HCT116 (cell line): ENCODE results near the gene NLRP8. TPM values are rescaled to one million over a fixed set of nuclear protein-coding genes. Genes with fewer than 3 reads are reported as not detected.

Source experiments
- ATAC-seq: fragments of 200-7000 bp; cut with Tn5 transposase; 2 replicates; pipeline ENCODE4 v1.9.1; 2020; ENCODE audit warnings: mild to moderate bottlenecking, moderate library complexity
- BruUV-seq: library from RNA; stranded (reverse); fragments of 400-500 nt; replicated peaks from 2 replicates; lab custom pipeline; 2021; lab: Mats Ljungman, UMichigan
- CTCF ChIA-PET: fragments of 300-600 bp; sonication (Branson Sonifier 250); formaldehyde crosslinking; loops from one replicate; lab custom pipeline; 2021; ENCODE audit warnings: antibody characterized with exemption; lab: Charles Lee
- POLR2A ChIA-PET: fragments of 300-600, 350-600 bp; sonication (Branson Sonifier 250); formaldehyde crosslinking; loops from one replicate; lab custom pipeline; 2021; ENCODE audit warnings: antibody characterized with exemption; lab: Charles Lee
- RAD21 ChIA-PET, 2 experiments: fragments of 300-600 bp; sonication (Branson Sonifier 250); formaldehyde crosslinking; loops; one replicate each; lab custom pipeline; 2023; ENCODE audit warnings: low total read pairs in 2 of 2; ENCODE audit not compliant: uncharacterized antibody in 2 of 2, unreplicated experiment in 2 of 2, low non-redundant PET in 1 of 2; lab: Charles Lee
- DNase-seq: peaks from one replicate; pipeline ENCODE4 v3.0.0-alpha.2; 2010; ENCODE audit warnings: low read depth, low spot score
- H2AFZ ChIP-seq: fragments of 200-600 bp; shearing (Covaris generic), sonication (generic); 2 replicates; pipeline ENCODE4 v1.6.1; 2017; ENCODE audit warnings: low read depth, mixed run types, mixed read lengths, antibody characterized with exemption, low read length; ENCODE audit not compliant: poor library complexity, severe bottlenecking
- H3K27ac ChIP-seq: 2 replicates; pipeline ENCODE4 v1.5.1; 2012; ENCODE audit warnings: low read depth, low read length
- H3K27me3 ChIP-seq: fragments of 200-600 bp; sonication (generic); 2 replicates; pipeline ENCODE4 v1.6.1; 2016; ENCODE audit warnings: mixed run types, low read length, mixed read lengths; ENCODE audit not compliant: insufficient read depth
- H3K36me3 ChIP-seq, 2 experiments: fragments of 200-500 bp in 1 of 2; fragments of 200-600 bp in 1 of 2; sonication (Bioruptor generic) in 1 of 2; sonication (generic) in 1 of 2; 2 replicates each; pipeline versions ENCODE4 v1.5.1 to v1.6.1; 2014 to 2016; ENCODE audit warnings: low read length in 2 of 2, inconsistent platforms in 1 of 2, mixed read lengths in 1 of 2, mixed run types in 1 of 2; ENCODE audit not compliant: insufficient read depth in 2 of 2, control insufficient read depth in 1 of 2
- H3K4me1 ChIP-seq, 2 experiments: fragments of 200-600 bp in 1 of 2; sonication (generic) in 1 of 2; 2 replicates each; pipeline versions ENCODE4 v1.5.1 to v1.6.1; 2012 to 2017; ENCODE audit warnings: low read length in 2 of 2, inconsistent platforms in 1 of 2, mild to moderate bottlenecking in 1 of 2, mixed read lengths in 1 of 2, mixed run types in 1 of 2, moderate library complexity in 1 of 2; ENCODE audit not compliant: insufficient read depth in 2 of 2, control insufficient read depth in 1 of 2
- H3K4me2 ChIP-seq: fragments of 200-600 bp; sonication (generic); 2 replicates; pipeline ENCODE4 v1.6.1; 2017; ENCODE audit warnings: mixed run types, low read length, mixed read lengths
- H3K4me3 ChIP-seq, 2 experiments: fragments of 200-600 bp in 1 of 2; sonication (generic) in 1 of 2; replicated peaks in 1 of 2; 2 replicates each; pipeline ENCODE4 v1.5.1; 2011 to 2016; ENCODE audit warnings: low read length in 2 of 2, control low read depth in 1 of 2, low read depth in 1 of 2, mild to moderate bottlenecking in 1 of 2, mixed read lengths in 1 of 2, mixed run types in 1 of 2
- H3K79me2 ChIP-seq: fragments of 200-600 bp; sonication (generic); 2 replicates; pipeline ENCODE4 v1.6.1; 2017; ENCODE audit warnings: mild to moderate bottlenecking, mixed run types, low read length, moderate library complexity, mixed read lengths; ENCODE audit not compliant: insufficient read depth
- H3K9ac ChIP-seq: fragments of 200-600 bp; sonication (generic); 2 replicates; pipeline ENCODE4 v1.6.1; 2016; ENCODE audit warnings: low read length, mixed read lengths
- H3K9me2 ChIP-seq: fragments of 200-600 bp; sonication (generic), shearing (Covaris generic); 2 replicates; pipeline ENCODE4 v1.6.1; 2017; ENCODE audit warnings: mixed run types, mild to moderate bottlenecking, moderate library complexity; ENCODE audit not compliant: insufficient read depth
- H3K9me3 ChIP-seq, 2 experiments: fragments of 200-500 bp in 1 of 2; fragments of 200-600 bp in 1 of 2; sonication (Bioruptor generic) in 1 of 2; sonication (generic) in 1 of 2; 2 replicates each; pipeline ENCODE4 v1.6.1; 2014 to 2017; ENCODE audit warnings: low read length in 2 of 2, mixed read lengths in 2 of 2, inconsistent platforms in 1 of 2, low read depth in 1 of 2, mild to moderate bottlenecking in 1 of 2, mixed run types in 1 of 2, moderate library complexity in 1 of 2; ENCODE audit not compliant: control insufficient read depth in 1 of 2, insufficient read depth in 1 of 2
- H4K20me1 ChIP-seq: fragments of 200-600 bp; sonication (generic), shearing (Covaris generic); 2 replicates; pipeline ENCODE4 v1.6.1; 2017; ENCODE audit warnings: mixed run types, mild to moderate bottlenecking, moderate library complexity; ENCODE audit not compliant: insufficient read depth
- CBX3 ChIP-seq: IDR thresholded peaks from 2 replicates; pipeline ENCODE4 v1.6.1; 2012; ENCODE audit warnings: low read depth
- EGR1 ChIP-seq: IDR thresholded peaks from 2 replicates; pipeline ENCODE4 v1.6.1; 2012; ENCODE audit warnings: low read depth
- EZH2 ChIP-seq: fragments of 200-600 bp; sonication (generic); IDR thresholded peaks from 2 replicates; pipeline ENCODE4 v1.6.1; 2017; ENCODE audit warnings: antibody characterized with exemption, mixed run types
- EZH2phosphoT487 ChIP-seq: fragments of 200-600 bp; IDR thresholded peaks from 2 replicates; pipeline ENCODE4 v1.6.1; 2018; ENCODE audit warnings: antibody characterized with exemption, borderline replicate concordance
- JUND ChIP-seq: IDR thresholded peaks from 2 replicates; pipeline ENCODE4 v1.6.1; 2012
- POLR2AphosphoS5 ChIP-seq: IDR thresholded peaks from 2 replicates; pipeline ENCODE4 v1.6.1; 2011; ENCODE audit warnings: mild to moderate bottlenecking, low read depth, low read length, moderate library complexity
- RAD21 ChIP-seq: IDR thresholded peaks from 2 replicates; pipeline ENCODE4 v1.6.1; 2012; ENCODE audit warnings: low read depth, mild to moderate bottlenecking
- REST ChIP-seq: IDR thresholded peaks from 2 replicates; pipeline ENCODE4 v1.6.1; 2012; ENCODE audit warnings: low read depth
- SIN3A ChIP-seq: IDR thresholded peaks from 2 replicates; pipeline ENCODE4 v1.6.1; 2012; ENCODE audit warnings: low read depth
- SP1 ChIP-seq: IDR thresholded peaks from 2 replicates; pipeline ENCODE4 v1.6.1; 2012; ENCODE audit warnings: low read depth
- SRF ChIP-seq: IDR thresholded peaks from 2 replicates; pipeline ENCODE4 v1.6.1; 2012; ENCODE audit warnings: low read depth
- TCF7L2 ChIP-seq: IDR thresholded peaks from 2 replicates; pipeline ENCODE4 v1.7.0; 2011; ENCODE audit warnings: borderline replicate concordance, inconsistent platforms; ENCODE audit not compliant: insufficient read depth, insufficient read length; ENCODE audit errors: extremely low read depth
- ZBTB33 ChIP-seq: IDR thresholded peaks from 2 replicates; pipeline ENCODE4 v1.6.1; 2011; ENCODE audit warnings: mild to moderate bottlenecking, low read length, moderate library complexity; ENCODE audit not compliant: insufficient replicate concordance; ENCODE audit errors: extremely low read depth
- ZFX ChIP-seq: fragments of 450-650 bp; IDR thresholded peaks from 2 replicates; pipeline ENCODE4 v1.6.1; 2017
- ZNF274 ChIP-seq: fragments of 200-500 bp; sonication (Bioruptor generic); IDR thresholded peaks from 2 replicates; pipeline ENCODE4 v1.6.1; 2014; ENCODE audit warnings: mild to moderate bottlenecking, low read depth, low read length, inconsistent platforms
- intact Hi-C: fragments of 100-400 bp; cut with micrococcal nuclease; formaldehyde crosslinking; loops from 2 replicates; pipeline ENCODE4 v1.10.0; 2022
- total RNA-seq: library from RNA; stranded (reverse); gene quantifications from one replicate; pipeline ENCODE4 v1.2.1, GENCODE V29; 2021; ENCODE audit not compliant: unreplicated experiment
- TF ChIP-seq, protein P1 (sequence below): IDR thresholded peaks from 2 replicates; pipeline ENCODE4 v1.6.1; 2012
- TF ChIP-seq, protein P2 (sequence below), 3 experiments: fragments of 200-600 bp in 1 of 3; sonication (generic) in 1 of 3; IDR thresholded peaks in 2 of 3; conservative IDR thresholded peaks in 1 of 3; 2 replicates each; pipeline ENCODE4 v1.5.1; 2012 to 2017; ENCODE audit warnings: low read depth in 2 of 3, low read length in 2 of 3, antibody characterized with exemption in 1 of 3, borderline replicate concordance in 1 of 3, control low read depth in 1 of 3, mild to moderate bottlenecking in 1 of 3, mixed read lengths in 1 of 3, mixed run types in 1 of 3, moderate library complexity in 1 of 3; ENCODE audit not compliant: insufficient read depth in 1 of 3

Gene NLRP8
- total RNA-seq, 1 experiment from 2014 or later, result not detected

DNA sequence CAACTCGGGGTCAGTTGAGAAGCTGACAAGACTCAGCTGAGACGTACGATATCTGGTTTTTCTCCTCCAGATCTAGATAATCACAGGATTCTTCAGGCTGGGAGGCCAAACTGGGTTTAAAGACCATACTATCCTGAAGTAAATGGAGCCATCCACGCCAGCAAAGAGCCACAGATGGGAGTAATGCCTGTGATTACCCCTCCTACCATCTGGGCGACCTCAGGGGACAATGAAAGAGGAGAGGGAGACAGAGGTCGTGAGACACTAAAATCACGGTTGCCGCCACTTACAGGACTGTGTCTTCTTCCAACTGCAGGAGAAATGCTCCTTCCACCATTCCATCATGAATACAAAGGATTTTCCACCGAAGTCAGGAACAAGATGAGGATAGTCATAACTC is 12.4 kb upstream of the NLRP8 start:
- no peak overlapping the region for H3K9ac ChIP-seq
- TF ChIP-seq, protein P1, sequence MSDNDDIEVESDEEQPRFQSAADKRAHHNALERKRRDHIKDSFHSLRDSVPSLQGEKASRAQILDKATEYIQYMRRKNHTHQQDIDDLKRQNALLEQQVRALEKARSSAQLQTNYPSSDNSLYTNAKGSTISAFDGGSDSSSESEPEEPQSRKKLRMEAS, result no peak
- TF ChIP-seq SRF, result no peak
- TF ChIP-seq SIN3A, result no peak
- no peak for TF ChIP-seq CBX3
- TF ChIP-seq EZH2, result no peak
- no peak for TF ChIP-seq RAD21
- TF ChIP-seq POLR2AphosphoS5, result no peak
- no peak for TF ChIP-seq ZFX
- TF ChIP-seq SP1, result no peak
- no peak for TF ChIP-seq EZH2phosphoT487
- TF ChIP-seq ZBTB33, result no peak
- no peak for TF ChIP-seq TCF7L2
- TF ChIP-seq EGR1, result no peak
- TF ChIP-seq, protein P2, sequence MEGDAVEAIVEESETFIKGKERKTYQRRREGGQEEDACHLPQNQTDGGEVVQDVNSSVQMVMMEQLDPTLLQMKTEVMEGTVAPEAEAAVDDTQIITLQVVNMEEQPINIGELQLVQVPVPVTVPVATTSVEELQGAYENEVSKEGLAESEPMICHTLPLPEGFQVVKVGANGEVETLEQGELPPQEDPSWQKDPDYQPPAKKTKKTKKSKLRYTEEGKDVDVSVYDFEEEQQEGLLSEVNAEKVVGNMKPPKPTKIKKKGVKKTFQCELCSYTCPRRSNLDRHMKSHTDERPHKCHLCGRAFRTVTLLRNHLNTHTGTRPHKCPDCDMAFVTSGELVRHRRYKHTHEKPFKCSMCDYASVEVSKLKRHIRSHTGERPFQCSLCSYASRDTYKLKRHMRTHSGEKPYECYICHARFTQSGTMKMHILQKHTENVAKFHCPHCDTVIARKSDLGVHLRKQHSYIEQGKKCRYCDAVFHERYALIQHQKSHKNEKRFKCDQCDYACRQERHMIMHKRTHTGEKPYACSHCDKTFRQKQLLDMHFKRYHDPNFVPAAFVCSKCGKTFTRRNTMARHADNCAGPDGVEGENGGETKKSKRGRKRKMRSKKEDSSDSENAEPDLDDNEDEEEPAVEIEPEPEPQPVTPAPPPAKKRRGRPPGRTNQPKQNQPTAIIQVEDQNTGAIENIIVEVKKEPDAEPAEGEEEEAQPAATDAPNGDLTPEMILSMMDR (IDR thresholded peaks at IDR 0.05 in 2 of 3, conservative IDR thresholded peaks at IDR 0.05 in 1 of 3; ENCODE audit: borderline replicate concordance in 1 of 3, insufficient read depth in 1 of 3, low read depth in 2 of 3, low read length in 2 of 3), result no peak
- TF ChIP-seq REST, result no peak
- no peak for TF ChIP-seq JUND
- TF ChIP-seq ZNF274, result no peak
- intact Hi-C loops, result no loop called here
- ChIA-PET CTCF (no interaction called here), POLR2A (no interaction called here), RAD21 (no interaction called here)
- H2AFZ ChIP-seq, result no peak overlapping the region
- H3K79me2 ChIP-seq, result no peaks in the 10 kb centered on the region
- H3K36me3 ChIP-seq, result no peaks in the 10 kb centered on the region
- H3K4me1 ChIP-seq, result no peaks in the 10 kb centered on the region
- H3K27me3 ChIP-seq, result 0 out of 2 replicates have a peak, but pooled peaks cover 4% of the 10 kb centered on the region
- H3K9me3 ChIP-seq, result no peaks in the 10 kb centered on the region
- ATAC-seq, result no peak
- no peaks in the 10 kb centered on the region for H3K9me2 ChIP-seq
- no peak overlapping the region for H3K4me2 ChIP-seq
- H4K20me1 ChIP-seq, result no peaks in the 10 kb centered on the region
- DNase-seq, result no peak
- H3K27ac ChIP-seq, result no peak overlapping the region
- BruUV-seq, result no TSS peak
- H3K4me3 ChIP-seq, result no peak overlapping the region
